ENCODE data around the gene NFE2. TPM values are rescaled to one million over a fixed set of nuclear protein-coding genes. Genes with fewer than 3 reads are reported as not detected.

The NFE2 gene
- total RNA-seq, 2 donors from 2014 or later, result 0.26 TPM; not detected in 1

DNA sequence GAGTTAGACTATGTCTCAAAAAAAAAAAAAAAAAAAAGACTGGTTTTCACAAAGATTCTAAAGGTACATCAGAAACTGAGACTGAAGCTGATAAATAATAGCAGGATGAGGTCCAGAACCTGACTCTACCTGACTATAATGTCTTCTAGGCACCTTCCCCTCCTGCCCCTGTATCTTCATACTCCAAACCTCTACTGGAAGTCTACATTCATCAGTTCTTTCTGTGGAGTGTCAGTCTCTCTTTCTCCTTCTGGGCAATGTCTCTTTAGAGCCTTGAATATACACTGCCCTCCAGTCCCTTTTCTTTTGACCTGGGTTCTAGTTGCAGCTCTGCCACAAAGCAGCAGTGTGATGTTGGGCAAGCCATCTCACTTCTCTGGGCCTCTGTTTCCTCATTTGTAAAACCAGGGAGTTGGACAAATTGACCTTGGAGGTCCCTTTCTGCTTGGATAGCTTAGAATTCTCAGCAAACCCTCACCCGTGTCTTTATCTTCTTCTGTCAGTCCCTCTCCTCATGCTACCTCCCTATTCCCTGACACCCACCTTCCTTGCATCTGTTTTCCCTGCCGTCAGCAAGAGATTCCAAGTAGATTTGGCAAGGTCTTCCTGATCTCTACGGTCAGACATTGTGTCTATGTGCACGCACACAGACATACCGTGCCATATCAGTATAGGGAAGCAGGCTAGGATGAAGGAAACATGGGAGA lies 4.3 kb downstream of the NFE2 start:
- Histone ChIP-seq H3K27me3 (no peaks in the 10 kb centered on the region), H3K9me3 (no peaks in the 10 kb centered on the region), H3K27ac (no peak overlapping the region), H3K4me3 (no peak overlapping the region), H3K36me3 (replicated peaks in 1 of 2; ENCODE audit: insufficient read depth in 1 of 2, low read depth in 2 of 2) (no peaks in the 10 kb centered on the region), H3K4me1 (peaks cover 14% of the 10 kb centered on the region)
- 69 to 75% methylated on average over 5 of the region's 5 CpGs for WGBS, 2 donors
- intact Hi-C loops (cut with DNase I), result no loop called here
- TF ChIP-seq, protein P1, sequence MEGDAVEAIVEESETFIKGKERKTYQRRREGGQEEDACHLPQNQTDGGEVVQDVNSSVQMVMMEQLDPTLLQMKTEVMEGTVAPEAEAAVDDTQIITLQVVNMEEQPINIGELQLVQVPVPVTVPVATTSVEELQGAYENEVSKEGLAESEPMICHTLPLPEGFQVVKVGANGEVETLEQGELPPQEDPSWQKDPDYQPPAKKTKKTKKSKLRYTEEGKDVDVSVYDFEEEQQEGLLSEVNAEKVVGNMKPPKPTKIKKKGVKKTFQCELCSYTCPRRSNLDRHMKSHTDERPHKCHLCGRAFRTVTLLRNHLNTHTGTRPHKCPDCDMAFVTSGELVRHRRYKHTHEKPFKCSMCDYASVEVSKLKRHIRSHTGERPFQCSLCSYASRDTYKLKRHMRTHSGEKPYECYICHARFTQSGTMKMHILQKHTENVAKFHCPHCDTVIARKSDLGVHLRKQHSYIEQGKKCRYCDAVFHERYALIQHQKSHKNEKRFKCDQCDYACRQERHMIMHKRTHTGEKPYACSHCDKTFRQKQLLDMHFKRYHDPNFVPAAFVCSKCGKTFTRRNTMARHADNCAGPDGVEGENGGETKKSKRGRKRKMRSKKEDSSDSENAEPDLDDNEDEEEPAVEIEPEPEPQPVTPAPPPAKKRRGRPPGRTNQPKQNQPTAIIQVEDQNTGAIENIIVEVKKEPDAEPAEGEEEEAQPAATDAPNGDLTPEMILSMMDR (IDR thresholded peaks at IDR 0.05), result no peak
- no peak for DNase-seq
- no peak for ATAC-seq

DNA sequence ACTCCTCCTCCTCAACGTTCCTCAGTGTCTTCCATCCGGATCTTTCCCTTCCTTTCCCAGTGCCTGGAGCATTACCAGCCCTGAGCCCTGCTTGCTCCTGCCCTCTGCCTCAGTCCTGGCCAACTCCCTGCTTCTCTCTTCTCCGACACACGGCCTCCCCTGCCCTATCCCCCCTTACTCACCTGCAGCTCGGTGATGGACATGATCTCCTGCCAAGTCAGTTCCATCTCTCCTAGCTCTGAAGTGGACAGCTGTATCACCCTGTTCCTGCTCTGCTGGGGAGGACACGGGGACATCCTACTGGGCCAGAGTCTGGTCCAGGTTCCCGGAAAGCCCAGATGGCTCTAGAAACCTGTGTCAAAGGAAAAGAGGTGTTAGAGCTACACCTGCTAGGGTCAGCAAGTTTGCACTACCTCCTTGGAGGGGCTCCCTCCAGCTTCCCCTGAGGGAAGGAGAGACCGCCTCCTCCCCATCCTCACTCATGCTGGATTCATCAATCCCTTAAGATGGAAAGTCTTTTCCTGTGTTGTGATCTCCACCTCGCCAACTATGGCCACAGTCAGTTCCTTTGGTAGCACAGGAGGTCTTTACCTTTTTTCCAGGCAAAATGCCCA lies 5.8 kb downstream of the NFE2 start:
- H3K27ac ChIP-seq, result no peak overlapping the region
- intact Hi-C loops (cut with DNase I), result loop anchor here (5.0 kb wide), 1 partner anchor 67 kb away; the partner anchor contains the start of gene GPR84

DNA sequence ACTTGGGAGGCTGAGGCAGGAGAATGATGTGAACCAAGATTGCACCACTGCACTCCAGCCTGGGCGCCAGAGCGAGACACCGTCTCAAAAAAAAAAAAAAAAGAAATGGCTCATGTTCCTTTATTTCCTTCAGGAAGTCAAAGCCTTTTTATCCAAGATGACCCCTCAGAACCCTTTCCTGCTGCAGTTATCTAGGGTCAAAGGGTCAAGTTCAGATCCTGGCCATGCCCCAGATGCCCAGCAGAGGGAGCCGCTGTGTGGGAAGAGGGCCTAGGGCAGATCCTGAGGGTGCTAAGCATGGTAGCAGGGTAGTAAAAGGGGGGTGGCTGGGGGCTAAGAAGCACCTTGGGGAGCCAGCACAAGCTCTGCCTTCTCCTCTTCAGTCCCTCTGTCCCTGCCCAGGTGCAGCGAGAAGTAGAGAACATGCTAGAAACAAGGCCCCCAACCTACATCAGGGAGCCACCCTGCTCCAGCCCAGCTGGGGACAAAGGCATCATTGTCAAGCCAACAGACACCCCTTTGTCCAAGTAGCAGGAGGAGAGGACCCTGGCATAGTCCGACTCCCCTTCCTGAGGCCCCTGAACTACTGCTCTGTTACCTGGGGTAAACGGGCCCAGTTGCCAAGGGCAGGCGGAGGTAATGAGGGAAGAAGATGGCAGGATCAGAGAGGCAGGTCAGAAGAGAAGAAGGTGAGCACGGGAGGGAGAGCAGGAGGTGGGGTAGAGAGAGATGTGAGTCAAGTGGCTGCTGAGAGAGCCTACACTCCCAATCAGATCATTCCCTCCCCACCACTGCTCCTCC lies 6.5 kb downstream of the NFE2 start:
- TF ChIP-seq POLR2A (IDR thresholded peaks at IDR 0.05), result no peak
- TF ChIP-seq, protein P1 (IDR thresholded peaks at IDR 0.05), result peak; percentile 46 to 90 (median 75)
- Histone ChIP-seq H3K27me3 (no peaks in the 10 kb centered on the region), H3K9me3 (no peaks in the 10 kb centered on the region), H3K4me1 (no peaks in the 10 kb centered on the region), H3K4me3 (no peak overlapping the region), H3K27ac (no peak overlapping the region), H3K36me3 (replicated peaks in 1 of 2; ENCODE audit: insufficient read depth in 1 of 2, low read depth in 2 of 2) (no peaks in the 10 kb centered on the region)
- DNase-seq (peak; percentile 59 to 77 (median 68)), ATAC-seq (peak; percentile 85)
- intact Hi-C loops (cut with DNase I), result loop anchor here (5.0 kb wide), 1 partner anchor 68 kb away; the partner anchor contains the start of gene GPR84
- WGBS, 2 donors, result 56 to 60% methylated on average over 9 of the region's 9 CpGs

More for the DNA sequence above, 5.8 kb downstream of the NFE2 start:
- no peak for DNase-seq
- Histone ChIP-seq H3K4me1 (no peaks in the 10 kb centered on the region), H3K9me3 (no peaks in the 10 kb centered on the region), H3K27me3 (no peaks in the 10 kb centered on the region), H3K4me3 (no peak overlapping the region), H3K36me3 (replicated peaks in 1 of 2; ENCODE audit: insufficient read depth in 1 of 2, low read depth in 2 of 2) (no peaks in the 10 kb centered on the region)
- no peak for ATAC-seq
- no peak for TF ChIP-seq POLR2A (IDR thresholded peaks at IDR 0.05)
- TF ChIP-seq, protein P1 (IDR thresholded peaks at IDR 0.05), result no peak
- WGBS, 2 donors, result 79% methylated on average over 9 of the region's 9 CpGs

DNA sequence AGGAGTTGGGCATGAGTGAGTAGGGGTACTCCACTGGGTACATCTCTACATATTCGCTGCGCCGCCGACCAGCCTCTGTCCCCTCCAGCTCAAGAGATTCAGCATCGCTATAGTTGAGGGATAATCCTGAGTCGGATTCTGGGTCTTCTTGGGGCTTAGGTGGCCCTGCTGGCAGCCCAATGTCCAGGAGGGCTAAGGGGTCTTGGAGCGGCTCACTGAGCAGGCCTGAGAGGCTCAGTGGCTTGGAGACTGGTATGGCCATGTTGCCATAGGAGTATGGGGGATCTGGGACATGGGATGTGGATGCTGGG lies 7.9 kb downstream of the NFE2 start:
- DNase-seq (no peak), ATAC-seq (no peak)
- no peak for TF ChIP-seq POLR2A (IDR thresholded peaks at IDR 0.05)
- TF ChIP-seq, protein P1 (IDR thresholded peaks at IDR 0.05), result no peak
- H3K36me3 ChIP-seq (replicated peaks in 1 of 2; ENCODE audit: insufficient read depth in 1 of 2, low read depth in 2 of 2), result no peaks in the 10 kb centered on the region
- no peak overlapping the region for H3K27ac ChIP-seq
- no peaks in the 10 kb centered on the region for H3K4me1 ChIP-seq
- intact Hi-C loops (cut with DNase I), result loop anchor here (5.0 kb wide), 1 partner anchor 69 kb away; the partner anchor contains the start of gene GPR84
- no peak overlapping the region for H3K4me3 ChIP-seq
- 83 to 96% methylated on average over 6 to 7 of the region's 7 CpGs for WGBS, 2 donors
- H3K27me3 ChIP-seq, result no peaks in the 10 kb centered on the region
- H3K9me3 ChIP-seq, result no peaks in the 10 kb centered on the region
